ENCODE measurements around the gene FNDC5.

FNDC5 gene

DNA sequence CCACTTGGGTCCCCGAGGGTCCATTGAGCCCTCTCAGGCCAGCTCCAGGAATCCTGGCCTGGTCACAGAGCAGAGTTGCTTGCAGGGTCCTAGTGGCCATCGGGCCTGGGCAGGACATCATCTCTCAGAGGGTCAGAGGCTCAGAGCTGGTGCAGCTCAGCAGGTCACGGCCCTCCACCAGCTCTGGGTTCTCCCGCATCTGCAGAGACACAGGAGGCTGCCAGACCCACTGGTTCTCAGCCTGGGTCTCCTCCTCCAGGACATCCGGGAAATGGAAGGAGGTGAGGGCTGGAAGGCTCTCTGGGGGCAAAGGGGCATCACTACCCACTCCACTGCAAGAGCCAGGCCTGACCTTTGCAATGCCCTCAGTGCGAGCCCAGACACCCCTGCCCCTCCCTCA, 24.0 kb upstream of the FNDC5 start:
- TF ChIP-seq, protein P1, sequence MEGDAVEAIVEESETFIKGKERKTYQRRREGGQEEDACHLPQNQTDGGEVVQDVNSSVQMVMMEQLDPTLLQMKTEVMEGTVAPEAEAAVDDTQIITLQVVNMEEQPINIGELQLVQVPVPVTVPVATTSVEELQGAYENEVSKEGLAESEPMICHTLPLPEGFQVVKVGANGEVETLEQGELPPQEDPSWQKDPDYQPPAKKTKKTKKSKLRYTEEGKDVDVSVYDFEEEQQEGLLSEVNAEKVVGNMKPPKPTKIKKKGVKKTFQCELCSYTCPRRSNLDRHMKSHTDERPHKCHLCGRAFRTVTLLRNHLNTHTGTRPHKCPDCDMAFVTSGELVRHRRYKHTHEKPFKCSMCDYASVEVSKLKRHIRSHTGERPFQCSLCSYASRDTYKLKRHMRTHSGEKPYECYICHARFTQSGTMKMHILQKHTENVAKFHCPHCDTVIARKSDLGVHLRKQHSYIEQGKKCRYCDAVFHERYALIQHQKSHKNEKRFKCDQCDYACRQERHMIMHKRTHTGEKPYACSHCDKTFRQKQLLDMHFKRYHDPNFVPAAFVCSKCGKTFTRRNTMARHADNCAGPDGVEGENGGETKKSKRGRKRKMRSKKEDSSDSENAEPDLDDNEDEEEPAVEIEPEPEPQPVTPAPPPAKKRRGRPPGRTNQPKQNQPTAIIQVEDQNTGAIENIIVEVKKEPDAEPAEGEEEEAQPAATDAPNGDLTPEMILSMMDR (conservative IDR thresholded peaks at IDR 0.05; ENCODE audit: low read depth, low read length): no peak
- H3K27ac ChIP-seq: no peak overlapping the region
- no peaks in the 10 kb centered on the region; the same call in 1 of the 2 replicates for H3K27me3 ChIP-seq (ENCODE audit: insufficient read depth, low read depth)
- no peak overlapping the region for H2AFZ ChIP-seq (ENCODE audit: low read depth)
- H4K20me1 ChIP-seq (ENCODE audit: insufficient read depth): no peaks in the 10 kb centered on the region
- H3K4me1 ChIP-seq (ENCODE audit: low read depth, poor library complexity, severe bottlenecking): no peaks in the 10 kb centered on the region
- no peaks in the 10 kb centered on the region for H3K36me3 ChIP-seq (ENCODE audit: insufficient read depth)
- no peak overlapping the region for H3K9ac ChIP-seq
- H3K79me2 ChIP-seq (ENCODE audit: insufficient read depth, low read depth): no peaks in the 10 kb centered on the region
- no peak overlapping the region for H3K4me2 ChIP-seq
- no peak overlapping the region for H3K4me3 ChIP-seq (IDR thresholded peaks at IDR 0.05; ENCODE audit: insufficient read depth, low read depth, low read length)

DNA sequence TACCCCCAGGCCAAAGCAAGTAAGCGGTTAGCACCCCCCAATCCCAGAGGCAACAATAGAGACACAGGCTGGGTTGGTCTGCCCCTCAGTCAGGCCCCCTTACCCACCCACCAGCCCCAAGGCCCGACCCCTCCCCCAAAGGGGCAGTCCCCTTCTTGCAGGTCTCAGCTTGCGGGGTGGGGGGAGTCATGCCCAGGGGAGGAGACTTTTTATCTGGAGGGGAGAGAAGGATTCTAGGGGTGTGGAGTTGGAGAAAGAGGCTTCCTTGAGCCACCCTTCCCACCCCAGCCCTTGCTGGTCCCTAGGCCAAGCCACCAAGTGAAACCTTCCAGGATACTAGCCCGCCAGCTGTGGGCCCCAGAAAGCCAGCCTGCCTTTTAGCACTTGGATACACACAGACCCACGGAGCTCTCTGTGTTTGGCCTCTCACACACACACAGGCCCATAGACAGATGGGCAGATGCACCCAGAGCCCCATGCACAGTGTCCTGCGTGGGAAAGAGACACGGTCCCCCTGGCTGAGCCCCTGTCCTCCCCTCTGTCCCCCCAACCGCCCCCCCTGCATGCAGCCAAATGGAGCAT, 23.4 kb upstream of the FNDC5 start:
- Histone ChIP-seq H2AFZ (ENCODE audit: low read depth) (no peak overlapping the region), H3K79me2 (ENCODE audit: insufficient read depth, low read depth) (no peaks in the 10 kb centered on the region), H4K20me1 (ENCODE audit: insufficient read depth) (no peaks in the 10 kb centered on the region), H3K4me3 (IDR thresholded peaks at IDR 0.05; ENCODE audit: insufficient read depth, low read depth, low read length) (no peak overlapping the region), H3K9ac (no peak overlapping the region), H3K4me1 (ENCODE audit: low read depth, poor library complexity, severe bottlenecking) (no peaks in the 10 kb centered on the region), H3K27ac (no peak overlapping the region), H3K27me3 (ENCODE audit: insufficient read depth, low read depth) (peaks cover 3% of the 10 kb centered on the region; the same call in 1 of the 2 replicates), H3K36me3 (ENCODE audit: insufficient read depth) (no peaks in the 10 kb centered on the region), H3K4me2 (no peak overlapping the region)
- TF ChIP-seq, protein P1 (conservative IDR thresholded peaks at IDR 0.05; ENCODE audit: low read depth, low read length): no peak

DNA sequence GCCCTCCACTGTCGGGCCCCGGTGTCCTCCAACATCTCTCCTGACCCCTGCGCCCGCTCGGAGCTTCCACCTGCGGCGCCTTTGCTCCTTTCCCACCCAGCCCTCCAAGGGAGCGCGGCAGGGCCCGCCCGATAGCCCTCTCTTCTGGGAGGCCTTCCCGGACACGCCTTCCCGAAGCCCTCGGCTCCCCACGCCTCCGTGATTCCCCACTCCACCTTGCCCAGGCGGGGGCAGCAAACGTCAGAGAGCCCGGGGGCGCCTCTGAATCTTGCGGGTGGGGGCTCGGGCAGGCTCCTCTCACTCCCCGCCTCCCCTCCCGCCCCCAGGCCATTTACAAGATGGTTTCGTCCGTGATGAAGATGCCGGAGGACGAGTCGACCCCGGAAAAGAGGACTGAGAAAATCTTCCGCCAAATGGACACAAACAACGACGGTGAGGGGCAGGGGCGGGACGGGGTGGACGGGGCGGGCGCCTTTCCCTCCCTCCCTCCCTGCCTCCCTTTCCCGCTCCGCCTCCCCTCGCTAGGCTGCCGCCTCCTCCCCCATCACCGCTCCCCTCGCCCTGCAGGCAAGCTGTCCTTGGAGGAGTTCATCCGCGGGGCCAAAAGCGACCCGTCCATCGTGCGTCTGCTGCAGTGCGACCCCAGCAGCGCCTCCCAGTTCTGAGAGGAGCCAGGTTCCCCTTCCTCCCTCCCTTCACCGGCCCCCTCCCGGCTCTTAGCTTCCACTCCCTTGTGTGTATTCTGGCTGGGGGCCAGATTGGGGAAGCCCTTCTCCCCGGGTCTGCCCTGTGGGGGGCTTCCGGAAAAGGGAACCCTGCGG, 22.7 kb upstream of the FNDC5 start:
- Histone ChIP-seq H3K36me3 (ENCODE audit: insufficient read depth) (no peaks in the 10 kb centered on the region), H3K27ac (no peak overlapping the region), H3K4me2 (no peak overlapping the region), H3K4me3 (IDR thresholded peaks at IDR 0.05; ENCODE audit: insufficient read depth, low read depth, low read length) (no peak overlapping the region), H3K79me2 (ENCODE audit: insufficient read depth, low read depth) (no peaks in the 10 kb centered on the region), H3K4me1 (ENCODE audit: low read depth, poor library complexity, severe bottlenecking) (no peaks in the 10 kb centered on the region), H4K20me1 (ENCODE audit: insufficient read depth) (no peaks in the 10 kb centered on the region), H2AFZ (ENCODE audit: low read depth) (no peak overlapping the region), H3K27me3 (ENCODE audit: insufficient read depth, low read depth) (peaks cover 5% of the 10 kb centered on the region; the same call in 1 of the 2 replicates), H3K9ac (no peak overlapping the region)
- TF ChIP-seq, protein P1 (conservative IDR thresholded peaks at IDR 0.05; ENCODE audit: low read depth, low read length): no peak

DNA sequence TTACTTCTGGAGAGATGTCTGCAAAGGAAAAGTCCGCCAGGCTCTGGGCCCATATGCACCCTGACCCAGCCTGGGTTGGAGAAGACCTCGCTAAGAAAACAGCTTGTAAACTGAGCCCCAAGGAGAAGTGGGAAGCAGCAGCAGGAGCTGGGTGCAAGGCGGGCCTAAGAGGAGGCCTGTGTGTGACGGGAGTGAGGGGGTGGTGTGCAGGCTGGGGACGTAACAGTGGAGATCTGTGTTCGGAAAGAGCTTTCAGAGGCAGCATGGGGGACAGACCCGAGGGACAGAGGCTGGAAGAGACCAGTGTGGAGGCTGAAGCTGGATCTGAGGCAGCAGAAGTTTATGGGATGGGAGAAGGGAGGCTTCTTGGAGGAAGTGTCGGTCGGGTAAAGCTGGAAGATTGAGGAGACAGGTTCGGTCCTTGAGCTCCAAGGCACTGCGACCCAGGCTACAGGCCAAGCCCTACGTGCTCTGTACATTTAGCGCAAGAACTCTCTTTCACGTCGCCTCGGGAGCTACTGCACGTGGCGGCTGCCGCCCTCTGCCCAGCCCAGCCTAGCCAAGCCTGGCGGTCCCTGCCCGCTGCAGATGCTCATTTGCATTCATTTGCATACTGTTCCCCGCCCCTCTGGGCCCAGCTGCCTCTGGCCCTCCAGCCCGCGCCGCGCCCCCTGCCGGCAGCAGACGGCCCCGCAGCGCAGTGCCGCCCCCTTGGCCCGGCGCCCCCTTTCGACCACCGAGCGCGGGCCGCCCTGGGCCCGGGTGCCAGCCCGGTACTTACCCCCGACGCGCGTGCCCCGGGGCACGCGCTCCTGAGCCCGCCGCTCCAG, 21.9 kb upstream of the FNDC5 start:
- no peaks in the 10 kb centered on the region for H3K4me1 ChIP-seq (ENCODE audit: low read depth, poor library complexity, severe bottlenecking)
- no peak overlapping the region for H3K4me2 ChIP-seq
- no peak overlapping the region for H3K9ac ChIP-seq
- no peaks in the 10 kb centered on the region for H3K36me3 ChIP-seq (ENCODE audit: insufficient read depth)
- no peaks in the 10 kb centered on the region for H4K20me1 ChIP-seq (ENCODE audit: insufficient read depth)
- no peak overlapping the region for H2AFZ ChIP-seq (ENCODE audit: low read depth)
- H3K27me3 ChIP-seq (ENCODE audit: insufficient read depth, low read depth): peaks cover 5% of the 10 kb centered on the region; the same call in 1 of the 2 replicates
- no peak overlapping the region for H3K4me3 ChIP-seq (IDR thresholded peaks at IDR 0.05; ENCODE audit: insufficient read depth, low read depth, low read length)
- TF ChIP-seq, protein P1 (conservative IDR thresholded peaks at IDR 0.05; ENCODE audit: low read depth, low read length): no peak; the same call in 1 of the 2 replicates
- H3K27ac ChIP-seq: no peak overlapping the region
- no peaks in the 10 kb centered on the region for H3K79me2 ChIP-seq (ENCODE audit: insufficient read depth, low read depth)

Measured in KMS-11 (cell line).